ENCODE results near the gene DTX3.

DNA sequence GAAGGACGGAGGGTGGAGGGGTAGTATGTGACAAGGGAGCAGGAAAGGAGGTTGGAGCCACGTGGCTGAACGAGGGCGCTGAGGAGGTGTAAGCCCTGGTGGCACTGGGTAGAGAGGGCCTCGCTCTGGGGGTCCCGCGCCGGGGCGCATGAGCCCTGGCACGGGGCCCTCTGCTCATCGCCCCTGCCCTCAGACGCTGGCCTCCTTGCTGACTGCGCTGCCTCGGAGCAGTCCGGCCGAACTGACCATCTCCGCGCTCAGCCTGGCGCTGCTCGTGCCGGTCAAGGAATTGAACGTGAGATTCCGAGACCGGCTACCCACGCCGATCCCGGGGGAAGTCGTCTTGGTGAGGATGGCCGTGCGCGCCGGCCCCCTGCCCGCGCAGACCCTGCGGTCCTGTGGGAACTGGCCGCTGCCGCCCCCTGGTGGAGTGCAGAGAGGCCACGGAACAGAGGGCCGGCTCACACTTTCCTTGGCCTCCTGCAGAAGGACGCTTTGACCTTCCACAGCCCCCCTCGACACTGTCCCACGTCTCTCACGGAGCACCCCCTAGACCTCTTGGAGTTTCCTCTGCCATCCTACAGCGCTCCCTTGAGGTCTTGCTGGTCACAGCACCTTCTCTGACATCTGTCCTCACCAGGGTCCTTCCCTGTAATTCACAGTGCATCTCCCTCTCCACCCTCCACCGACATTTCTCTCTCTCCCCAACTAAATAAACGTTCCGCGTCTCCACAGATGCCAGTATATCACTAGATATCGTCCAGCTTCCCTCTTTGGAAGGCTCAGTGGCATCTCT is 17.1 kb downstream of the DTX3 start:
- peak in 2 of 3 donors; percentile 32 to 59 for TF ChIP-seq POLR2AphosphoS5 (IDR thresholded peaks at IDR 0.05)
- TF ChIP-seq, protein P1, sequence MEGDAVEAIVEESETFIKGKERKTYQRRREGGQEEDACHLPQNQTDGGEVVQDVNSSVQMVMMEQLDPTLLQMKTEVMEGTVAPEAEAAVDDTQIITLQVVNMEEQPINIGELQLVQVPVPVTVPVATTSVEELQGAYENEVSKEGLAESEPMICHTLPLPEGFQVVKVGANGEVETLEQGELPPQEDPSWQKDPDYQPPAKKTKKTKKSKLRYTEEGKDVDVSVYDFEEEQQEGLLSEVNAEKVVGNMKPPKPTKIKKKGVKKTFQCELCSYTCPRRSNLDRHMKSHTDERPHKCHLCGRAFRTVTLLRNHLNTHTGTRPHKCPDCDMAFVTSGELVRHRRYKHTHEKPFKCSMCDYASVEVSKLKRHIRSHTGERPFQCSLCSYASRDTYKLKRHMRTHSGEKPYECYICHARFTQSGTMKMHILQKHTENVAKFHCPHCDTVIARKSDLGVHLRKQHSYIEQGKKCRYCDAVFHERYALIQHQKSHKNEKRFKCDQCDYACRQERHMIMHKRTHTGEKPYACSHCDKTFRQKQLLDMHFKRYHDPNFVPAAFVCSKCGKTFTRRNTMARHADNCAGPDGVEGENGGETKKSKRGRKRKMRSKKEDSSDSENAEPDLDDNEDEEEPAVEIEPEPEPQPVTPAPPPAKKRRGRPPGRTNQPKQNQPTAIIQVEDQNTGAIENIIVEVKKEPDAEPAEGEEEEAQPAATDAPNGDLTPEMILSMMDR (IDR thresholded peaks at IDR 0.05 in 8 of 11, conservative IDR thresholded peaks at IDR 0.05 in 3 of 11) = peak; percentile 40 to 92 (median 86)
